GM23248 (cell line): ENCODE measurements around the gene NPR2.

ENCODE experiments used
- EZH2 ChIP-seq: fragments of 200-600 bp; sonication (generic); IDR thresholded peaks from 2 replicates; pipeline ENCODE4 v1.6.1; 2018; ENCODE audit warnings: antibody characterized with exemption, mild to moderate bottlenecking; ENCODE audit not compliant: insufficient read depth, poor library complexity, severe bottlenecking
- EZH2phosphoT487 ChIP-seq: fragments of 200-600 bp; sonication (generic); IDR thresholded peaks from 2 replicates; pipeline ENCODE4 v1.6.1; 2018; ENCODE audit warnings: antibody characterized with exemption, moderate library complexity, mild to moderate bottlenecking, low read depth; ENCODE audit not compliant: insufficient read depth

- TF ChIP-seq EZH2, result no peak
- TF ChIP-seq EZH2phosphoT487, result no peak
These were observed 43.8 kb downstream of the NPR2 start for GRCh38 chr9:35835216-35835632.
